Activated gamma-delta T cell treated with Interleukin-2 at 50 U/mL for 16 hours (primary cell): ENCODE data around the gene PWWP2B.
"Not testable (repeated sequence)": the region's sequence is repeated elsewhere in the genome, so short reads cannot be mapped to it uniquely, and the experiment has no call there.

Experiments used
- DNase-seq: peaks from one replicate; pipeline ENCODE4 v3.0.0-alpha.2; 2020

The PWWP2B gene

DNA sequence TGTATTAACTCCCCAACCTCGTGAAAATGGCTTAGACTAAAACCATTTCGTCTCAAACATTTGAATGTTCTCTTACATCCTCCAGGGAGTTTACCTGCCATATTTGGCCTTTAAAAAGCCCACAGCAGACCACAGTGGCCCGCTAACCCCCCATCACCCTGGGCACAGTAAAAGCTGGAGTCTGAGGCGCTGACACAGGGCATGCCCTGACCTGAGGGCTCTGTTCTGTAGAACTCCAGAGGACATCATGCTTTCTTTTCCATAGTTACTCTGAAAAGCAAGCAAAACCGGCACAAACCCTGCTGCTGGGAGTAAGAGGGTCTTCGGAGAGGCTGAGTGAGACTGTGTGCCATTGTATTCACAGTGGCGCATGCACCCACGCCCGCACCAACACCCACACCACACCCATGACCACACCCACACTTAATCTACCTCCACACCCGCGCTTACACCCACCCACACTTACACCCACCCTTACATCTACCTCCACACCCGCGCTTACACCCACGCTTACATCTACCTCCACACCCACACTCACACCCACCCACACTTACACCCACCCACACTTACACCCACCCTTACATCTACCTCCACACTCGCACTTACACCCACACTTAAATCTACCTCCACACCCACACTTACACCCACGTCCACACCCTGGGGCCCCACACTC lies 32.9 kb upstream of the PWWP2B start:
- DNase-seq: no peak

DNA sequence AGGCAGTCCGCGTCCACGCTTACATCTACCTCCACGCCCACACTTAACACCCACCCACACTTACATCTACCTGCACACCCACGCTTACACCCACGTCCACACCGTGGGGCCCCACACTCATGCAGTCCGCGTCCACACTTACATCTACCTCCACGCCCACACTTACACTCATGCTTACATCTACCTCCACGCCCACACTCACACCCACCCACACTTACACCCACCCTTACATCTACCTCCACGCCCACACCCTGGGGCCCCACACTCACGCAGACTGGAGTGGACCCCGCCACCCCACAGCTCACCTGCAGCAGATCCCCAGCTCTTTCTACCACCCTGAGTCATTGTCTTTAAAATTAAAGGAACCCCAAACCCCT lies 32.4 kb upstream of the PWWP2B start:
- no peak for DNase-seq

DNA sequence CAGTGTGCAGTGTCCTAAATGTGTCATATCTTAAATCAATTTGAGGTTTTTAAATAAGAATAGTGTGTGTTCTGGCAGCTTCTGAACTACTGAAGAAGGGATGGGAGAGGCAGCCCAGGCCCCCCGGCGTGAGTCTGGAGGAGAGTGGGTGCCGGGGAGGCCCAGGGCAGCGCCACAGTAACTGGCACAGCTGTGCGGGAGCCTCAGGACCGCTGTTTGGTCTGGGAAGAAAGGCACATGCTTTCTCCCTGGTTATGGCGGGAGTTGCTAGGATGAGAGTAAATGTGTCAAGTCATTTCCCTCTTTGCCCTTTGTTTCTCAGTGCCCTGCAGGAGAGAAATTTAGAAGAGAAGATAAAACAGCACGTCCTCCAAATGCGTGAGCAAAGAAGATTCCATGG lies 31.9 kb upstream of the PWWP2B start:
- DNase-seq: no peak

DNA sequence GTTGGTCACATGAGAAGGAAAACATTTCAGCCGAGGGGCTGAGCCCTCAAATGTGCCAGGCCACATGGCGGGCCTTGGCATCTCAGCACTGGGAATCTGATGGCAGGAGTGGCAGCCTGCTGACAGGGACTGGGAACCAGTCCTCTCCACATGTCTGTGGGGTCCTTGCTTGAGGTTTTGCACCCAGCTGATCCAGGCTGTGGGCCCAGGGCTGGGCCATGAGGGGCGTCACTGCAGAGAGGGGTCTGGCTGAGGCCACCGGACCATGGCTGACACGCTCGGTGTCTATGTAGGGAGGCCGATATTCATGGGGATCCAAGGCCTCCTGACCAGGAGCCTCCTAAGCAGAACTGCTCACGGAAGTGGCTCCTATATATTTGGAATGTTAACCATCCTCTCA lies 31.0 kb upstream of the PWWP2B start:
- no peak for DNase-seq

DNA sequence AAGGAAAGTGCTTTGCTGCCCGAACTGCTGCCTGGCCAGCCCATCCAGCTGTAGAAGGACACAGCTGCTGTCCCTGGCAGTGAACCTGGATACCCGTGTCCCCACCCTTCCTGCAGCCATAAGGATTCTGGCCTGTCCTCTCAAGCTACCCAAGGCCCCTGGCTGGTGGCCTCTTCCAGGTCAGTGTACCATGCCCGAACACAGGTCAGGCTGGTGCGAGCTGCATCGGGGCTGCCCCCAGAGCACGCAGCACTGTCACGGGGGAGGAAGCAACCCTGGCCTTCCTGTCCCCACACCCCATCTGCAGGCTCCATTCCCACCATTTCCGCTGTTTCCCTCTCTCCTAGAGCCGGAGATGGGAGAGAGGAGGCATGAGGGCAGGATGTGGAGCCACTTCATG lies 30.5 kb upstream of the PWWP2B start:
- DNase-seq: no peak

DNA sequence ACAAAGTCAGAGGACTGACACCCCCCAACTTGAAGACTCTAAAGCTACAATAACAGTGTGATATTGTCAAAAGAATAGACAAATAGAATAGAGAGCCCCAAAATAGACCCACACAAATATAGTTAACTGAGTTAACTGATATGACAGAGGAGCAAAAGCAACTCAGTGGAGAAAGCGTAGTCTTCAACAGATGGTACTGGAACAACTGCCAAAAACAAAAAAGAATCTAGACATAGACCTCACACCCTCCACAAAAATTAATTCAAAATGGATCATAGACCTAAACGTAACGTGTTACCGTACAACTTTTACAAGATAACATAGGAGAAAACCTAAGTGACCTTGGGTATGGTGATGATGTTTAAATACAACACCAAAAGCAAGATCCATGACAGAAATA lies 28.6 kb upstream of the PWWP2B start:
- no peak for DNase-seq

DNA sequence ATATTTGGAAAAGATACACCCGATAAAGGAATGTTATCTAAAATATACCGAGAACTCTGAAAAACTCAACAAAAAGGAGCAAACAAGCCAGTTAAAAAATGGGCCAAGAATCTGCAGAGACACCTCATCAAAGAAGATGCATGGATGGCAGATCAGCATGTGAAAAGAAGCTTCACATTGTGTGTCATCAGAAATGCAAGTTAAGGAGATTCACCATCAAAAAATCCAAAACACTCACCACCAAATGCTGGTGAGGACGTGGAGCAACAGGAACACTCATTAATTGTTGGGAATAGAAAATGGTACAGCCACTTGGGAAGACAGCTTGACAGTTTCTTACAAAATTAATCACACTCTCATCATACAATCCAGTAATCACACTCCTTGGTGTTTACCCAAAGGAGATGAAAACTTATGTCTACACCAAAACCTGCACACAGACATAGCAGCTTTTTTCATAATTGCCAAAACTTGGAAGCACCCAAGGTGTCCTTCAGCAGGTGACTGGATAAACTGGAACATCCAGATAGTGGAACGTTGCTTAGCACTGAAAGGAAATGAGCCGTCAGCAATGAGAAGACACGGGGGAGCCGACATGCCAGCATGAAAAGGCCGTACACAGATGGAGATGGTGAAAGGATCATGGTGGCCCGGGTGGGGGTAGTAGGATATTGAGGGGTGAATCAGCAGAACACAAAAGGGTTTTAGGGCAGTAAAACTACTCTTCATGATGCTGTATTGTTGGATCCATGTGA lies 27.9 kb upstream of the PWWP2B start:
- DNase-seq: no peak

DNA sequence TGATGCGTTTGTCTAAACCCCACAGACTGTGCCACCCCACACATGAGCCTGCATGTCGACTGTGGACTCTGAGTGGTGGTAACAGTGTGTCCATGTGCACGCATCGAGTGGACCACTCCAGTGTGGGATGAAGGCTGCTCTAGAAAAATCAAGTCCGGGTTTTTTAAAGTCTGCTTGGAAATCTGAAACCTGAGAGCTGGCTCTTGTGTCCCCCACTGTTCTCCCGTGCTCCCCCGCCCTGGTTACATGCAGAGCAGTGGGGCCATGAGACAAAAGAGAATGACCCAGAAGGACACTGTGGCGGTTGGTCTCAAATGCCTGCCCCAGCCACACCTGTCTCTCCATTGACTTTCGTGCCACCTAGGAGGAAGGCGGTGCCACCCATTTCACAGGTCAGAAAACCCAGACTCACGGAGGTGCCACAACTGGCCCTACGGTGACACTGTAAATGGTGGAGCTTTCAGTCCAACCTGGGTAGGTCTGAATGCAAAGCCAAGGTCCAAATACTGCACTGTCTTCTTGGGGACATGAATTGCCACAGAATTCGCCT lies 27.3 kb upstream of the PWWP2B start:
- DNase-seq: no peak

DNA sequence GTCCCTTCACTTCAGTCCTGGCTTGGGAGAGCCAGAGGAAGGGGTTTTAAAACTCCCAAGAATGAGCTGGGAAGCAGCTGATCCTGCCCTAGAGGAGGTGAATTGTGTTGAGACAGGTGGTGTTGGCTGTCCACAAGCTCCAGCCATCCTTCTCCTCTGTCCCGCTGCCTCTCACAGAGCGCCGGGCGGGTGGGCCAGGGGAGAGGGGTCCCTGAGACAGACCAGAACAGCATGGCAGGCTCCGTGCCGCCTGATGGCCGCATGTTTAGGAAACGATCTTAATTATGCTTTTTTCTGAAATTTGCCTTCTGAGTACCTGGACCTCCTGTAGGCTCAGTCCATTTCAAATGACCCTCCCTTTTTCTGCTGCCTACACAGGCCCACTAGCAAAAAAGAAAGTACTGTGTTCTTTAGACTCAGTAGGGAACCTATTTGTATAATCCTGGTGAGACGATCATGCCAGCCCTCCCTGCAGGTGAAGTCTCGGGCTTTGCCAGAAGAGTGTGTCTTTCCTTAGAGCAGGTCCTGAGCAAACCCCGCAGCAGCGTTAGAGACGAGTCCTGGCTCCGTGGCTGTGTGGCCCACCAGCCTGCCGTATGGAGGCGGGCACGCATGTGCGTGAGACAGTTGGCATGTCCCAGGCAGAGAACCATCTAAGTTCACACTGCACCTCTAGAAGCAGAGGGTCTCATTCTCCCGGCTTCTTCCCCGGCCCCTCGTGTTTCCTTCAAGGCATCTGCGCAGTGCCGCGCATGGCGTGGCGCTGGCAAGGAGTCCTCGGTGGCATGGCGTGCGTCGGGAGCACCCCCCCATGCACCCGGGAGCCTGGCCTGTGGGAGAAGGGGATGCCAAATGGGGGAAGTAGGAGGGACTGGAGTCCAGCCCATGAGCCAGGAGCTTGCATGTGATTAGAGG lies 26.3 kb upstream of the PWWP2B start:
- no peak for DNase-seq

DNA sequence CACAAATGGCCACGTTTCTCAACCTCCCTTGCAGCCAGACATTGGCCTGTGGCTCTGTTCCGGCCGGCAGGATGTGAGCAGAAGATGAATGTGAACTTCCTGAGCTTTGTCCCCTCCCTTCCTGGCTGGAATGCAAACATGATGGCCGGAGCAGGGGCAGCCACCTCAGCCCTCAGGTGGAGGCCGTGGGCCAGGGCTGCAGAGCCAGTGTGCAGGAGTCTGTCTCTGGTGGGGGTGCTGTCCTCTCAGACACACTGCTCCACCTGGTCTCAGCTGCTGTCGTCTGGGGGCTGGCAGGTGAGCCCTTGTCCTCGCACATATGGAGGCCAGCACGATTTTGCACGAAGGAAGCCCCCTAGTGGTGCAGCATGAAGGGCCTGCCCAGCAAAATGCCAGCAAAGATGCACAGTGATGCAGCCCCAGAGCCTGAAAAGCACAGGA lies 25.3 kb upstream of the PWWP2B start:
- DNase-seq: no peak

DNA sequence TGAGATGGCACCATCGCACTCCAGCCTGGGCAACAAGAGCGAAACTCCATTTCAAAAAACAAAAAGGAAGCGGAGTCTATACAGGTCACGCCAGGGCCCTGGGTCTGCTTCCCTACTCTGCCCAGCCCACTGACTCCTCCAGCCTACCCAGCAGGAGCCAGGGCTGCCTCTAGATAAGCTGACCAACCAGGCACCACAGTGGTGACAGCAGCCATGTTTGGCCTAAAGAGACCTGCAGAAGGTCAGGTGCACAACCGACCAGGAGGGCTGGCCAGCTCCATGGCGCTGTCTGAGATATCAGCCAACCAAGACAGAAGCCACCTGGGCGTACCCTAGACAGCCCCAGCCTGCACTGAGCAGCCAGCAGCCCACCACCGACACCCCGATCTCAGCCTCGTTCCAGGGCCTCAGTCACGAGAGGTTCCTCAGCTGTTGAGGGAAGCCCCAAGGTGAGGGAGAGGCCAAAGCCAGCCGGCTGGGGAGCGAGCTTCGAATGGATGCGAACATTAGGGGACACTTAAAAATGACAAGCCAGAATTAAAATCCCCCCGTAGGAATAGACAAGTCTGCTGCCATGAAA lies 24.4 kb upstream of the PWWP2B start:
- DNase-seq: no peak

DNA sequence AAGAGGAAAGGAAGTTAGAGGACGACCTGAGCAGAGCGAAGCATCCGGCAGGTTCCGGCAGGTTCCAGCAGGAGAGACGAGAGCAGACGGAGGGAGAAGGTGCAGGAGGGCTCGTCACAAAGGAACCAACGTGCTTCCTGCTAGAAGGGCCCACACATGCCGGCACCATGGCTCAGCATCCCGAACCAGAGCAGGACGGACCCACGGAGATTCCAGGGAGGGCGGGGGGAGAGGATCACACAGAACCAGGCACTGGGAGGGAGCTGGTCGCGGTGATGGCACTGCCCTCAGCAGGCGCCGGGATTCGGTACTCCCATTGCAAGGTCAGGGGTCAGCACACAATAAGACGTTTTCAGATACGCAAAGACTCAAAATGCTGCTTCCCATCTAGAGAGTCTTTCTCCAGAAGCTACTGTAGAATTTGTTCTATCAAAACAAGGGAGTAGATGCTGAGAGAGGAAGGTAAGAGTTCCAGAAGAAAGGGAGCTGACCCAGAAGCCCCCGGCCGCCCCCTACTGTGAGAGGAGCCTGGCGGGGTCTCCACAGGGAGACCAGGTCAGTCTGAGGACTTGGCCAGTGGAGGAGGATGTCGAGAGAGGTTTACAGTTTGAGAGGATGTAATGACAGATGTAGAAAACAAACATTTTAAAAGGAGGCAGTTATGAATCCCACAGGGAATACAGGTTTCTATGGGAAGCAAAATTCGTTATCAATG lies 23.6 kb upstream of the PWWP2B start:
- no peak for DNase-seq

DNA sequence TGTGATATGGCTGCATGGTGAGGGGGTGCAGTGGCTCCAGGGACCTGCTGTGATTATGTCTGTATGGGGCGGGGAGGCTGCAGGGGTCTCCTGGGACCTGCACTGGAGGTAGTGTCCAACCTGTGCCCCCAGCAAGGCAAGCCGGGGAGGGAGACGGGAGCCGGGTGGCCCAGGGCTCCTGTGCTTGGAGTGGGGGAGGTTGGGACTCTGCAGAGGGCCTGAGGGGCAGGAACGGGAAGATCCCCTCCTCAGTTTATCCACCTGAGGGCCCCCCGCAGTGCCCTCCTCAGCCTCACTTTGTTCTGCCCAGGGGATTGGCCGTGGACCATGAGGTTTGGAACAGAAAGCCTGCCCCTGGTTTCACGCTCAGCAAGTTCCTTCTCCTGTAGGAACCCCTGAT lies 22.8 kb upstream of the PWWP2B start:
- DNase-seq: no peak

DNA sequence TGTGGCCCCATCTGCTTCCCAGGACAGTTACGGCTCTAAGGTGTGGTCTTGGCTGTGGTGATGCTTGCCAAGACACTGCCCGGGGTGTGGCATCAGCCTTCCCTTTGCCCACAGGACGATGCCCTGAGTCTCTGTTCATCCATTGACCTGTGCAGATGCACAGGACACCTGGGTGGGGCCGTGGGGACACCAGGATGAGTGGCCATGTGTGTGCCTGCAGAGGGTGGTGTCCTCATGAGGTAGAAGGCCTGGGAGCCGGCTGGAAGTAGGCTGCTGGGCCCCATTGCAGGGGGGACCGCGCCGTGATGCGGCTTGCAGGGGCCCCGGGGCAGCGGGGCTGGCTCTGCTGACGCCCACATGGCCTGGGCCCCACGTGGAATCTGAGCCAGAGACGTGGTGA lies 22.4 kb upstream of the PWWP2B start:
- no peak for DNase-seq

DNA sequence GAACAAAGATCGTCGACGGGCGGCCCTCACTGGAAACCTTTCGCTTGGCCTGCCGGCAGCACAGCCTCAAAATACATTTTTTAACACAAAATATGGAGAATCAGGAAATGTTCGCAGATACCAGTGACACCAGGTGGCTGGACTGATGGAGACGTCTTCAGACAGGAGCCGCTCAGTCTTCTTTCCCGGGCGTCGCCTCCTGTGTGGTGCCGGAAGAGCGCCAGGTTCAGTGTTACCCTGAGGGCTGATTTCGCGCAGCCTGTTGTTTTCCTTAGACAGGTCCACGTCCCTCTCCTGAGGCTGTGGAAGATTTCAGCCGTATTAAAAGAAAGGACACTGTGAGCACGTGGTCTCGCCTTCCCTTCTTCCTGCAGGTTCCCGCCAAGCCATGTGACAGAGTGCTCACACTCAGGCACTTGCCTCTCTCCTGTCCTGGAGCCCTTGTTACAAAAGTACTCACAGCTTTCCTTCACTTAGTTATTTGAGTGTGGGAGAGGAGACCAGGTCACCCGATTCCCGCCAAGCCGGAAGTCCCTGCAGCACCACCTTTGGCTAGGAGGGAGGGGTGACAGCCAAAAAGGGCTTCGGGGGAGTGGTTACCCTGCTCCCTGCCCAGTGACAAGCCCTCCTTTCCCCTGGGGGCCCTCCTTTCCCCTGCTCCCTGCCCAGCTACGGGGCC lies 21.7 kb upstream of the PWWP2B start:
- no peak for DNase-seq

DNA sequence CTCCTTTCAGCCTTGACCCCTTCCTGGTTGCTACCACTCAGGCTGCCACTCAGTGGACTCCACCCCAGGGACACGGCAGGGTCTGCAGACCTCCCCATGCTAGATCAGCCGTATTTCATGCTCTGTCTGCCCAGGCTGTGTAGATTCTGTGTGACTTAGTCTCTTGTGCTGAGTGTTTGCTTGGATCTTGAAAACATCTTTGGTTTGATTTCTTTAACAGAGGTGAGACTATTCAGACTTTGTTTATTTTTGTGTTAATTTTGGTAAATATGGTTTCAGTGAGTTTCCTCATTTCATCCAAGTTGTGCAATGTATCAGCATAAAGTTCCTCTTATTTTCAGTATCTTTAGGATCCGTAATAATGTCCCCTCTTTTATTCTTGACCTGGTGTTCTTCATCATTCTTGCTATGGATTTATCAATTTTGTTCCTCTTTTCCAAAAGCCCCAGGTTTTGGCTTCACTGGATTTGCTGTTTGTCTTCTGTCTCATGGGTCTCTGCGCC lies 21.2 kb upstream of the PWWP2B start:
- no peak for DNase-seq

DNA sequence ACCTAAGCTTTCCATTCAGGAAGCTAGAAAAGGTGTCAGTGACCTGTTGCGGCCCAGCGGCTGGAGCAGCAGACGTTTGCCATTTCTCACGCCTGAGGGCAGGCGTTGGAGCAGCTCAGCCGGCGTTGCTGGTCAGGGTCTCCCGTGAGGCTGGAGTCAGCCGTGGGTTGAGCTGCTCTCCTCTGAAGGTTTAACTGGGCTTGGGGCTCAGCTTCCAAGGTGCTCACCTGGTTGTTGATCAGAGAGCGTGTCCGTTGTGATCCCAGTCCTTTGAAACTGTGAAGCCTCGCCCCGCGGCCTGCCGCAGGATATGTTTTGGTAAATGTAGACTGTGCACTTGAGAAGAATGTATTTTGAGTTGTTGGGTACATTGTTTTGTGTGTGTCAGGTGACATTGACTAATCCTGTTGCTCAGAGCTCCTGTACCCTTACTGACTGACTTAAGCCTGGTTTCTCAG lies 20.6 kb upstream of the PWWP2B start:
- DNase-seq: no peak

DNA sequence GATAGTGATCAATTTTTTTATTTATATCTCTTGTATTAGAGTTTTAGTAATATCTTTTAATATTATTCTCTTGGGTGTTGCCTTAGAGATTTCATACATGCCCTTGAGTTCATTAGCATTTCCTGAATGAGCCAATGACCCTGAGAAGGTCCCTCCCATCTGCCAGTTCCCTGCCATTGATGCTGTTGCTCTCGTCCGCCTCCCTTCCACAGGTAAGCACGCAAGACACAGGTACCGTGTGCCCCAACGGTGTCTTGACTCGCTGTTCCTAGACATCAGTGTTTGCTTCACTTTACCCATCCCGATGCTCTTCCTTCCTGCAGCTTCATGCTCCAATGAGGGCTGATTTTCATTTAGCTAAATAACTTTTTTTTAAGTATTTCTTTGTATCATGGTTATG lies 19.7 kb upstream of the PWWP2B start:
- no peak for DNase-seq

DNA sequence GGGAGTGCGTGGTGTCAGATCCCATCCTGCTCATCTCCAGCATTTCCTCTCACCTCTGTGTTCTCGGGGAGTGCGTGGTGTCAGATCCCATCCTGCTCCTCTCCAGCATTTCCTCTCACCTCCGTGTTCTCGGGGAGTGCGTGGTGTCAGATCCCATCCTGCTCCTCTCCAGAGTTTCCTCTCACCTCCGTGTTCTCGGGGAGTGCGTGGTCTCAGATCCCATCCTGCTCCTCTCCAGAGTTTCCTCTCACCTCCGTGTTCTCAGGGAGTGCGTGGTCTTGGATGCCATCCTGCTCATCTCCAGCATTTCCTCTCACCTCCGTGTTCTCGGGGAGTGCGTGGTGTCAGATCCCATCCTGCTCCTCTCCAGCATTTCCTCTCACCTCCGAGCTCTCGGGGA lies 18.0 kb upstream of the PWWP2B start:
- DNase-seq: not testable (repeated sequence)

DNA sequence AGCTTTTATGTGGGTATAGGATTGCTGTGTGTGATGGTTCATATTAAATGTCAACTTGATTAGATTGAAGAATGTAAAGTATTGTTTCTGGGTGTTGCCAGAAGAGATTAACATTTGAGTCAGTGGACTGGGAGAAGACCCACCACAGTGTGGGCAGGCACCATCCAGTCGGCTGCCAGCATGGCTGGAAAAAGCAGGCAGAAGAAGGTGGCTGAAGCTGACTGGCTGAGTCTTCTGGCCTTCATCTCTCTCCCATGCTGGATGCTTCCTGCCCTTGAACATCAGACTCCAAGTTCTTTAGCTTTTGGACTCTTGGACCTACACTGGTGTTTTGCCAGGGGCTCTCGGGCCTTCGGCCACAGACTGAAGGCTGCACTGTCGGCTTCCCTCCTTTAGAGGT lies 16.0 kb upstream of the PWWP2B start:
- DNase-seq: not testable (repeated sequence)

DNA sequence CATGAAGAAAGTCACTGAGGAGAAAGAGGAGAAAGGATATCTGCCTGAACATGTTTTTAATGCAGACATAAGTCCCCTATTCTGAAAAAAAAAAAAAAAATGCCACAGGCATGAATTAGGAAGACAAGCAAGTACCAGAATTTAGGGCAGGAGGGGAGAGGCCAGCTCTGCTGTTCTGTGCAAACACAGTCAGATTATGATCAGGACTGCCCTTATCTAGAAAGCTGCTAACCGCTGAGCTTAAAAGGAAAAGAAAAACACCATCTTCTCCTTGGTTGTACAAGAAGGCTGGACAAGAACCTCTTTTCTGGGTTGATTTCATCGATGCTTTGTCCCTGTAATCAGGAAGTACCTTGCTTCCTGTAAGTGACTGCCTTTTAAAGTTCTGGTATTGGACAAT lies 15.3 kb upstream of the PWWP2B start:
- DNase-seq: no peak
